Measurements from ENCODE around the gene SLC25A25. TPM values are rescaled to one million over a fixed set of nuclear protein-coding genes. Genes with fewer than 3 reads are reported as not detected.

SLC25A25 gene
- total RNA-seq, 6 experiments from 2014 or later, result 21.2 to 81.5 (median 53.3) TPM

DNA sequence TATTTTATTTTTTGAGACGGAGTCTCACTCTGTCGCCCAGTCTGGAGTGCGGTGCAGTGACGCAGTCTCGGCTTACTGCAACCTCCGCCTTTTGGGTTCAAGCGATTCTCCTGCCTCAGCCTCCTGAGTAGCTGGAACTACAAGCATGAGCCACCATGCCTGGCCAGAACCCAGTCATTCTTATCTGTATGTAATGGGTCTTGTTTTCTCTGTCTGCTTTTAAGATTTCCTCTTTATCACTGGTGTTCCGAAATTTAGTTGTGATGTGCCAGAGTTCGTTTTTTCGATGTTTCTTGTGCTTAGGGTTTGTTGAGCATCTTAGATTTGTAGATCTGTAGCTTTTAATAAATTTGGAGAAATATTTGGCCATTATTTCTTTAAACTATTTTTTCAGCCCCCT is 19.2 kb downstream of the SLC25A25 start:
- Histone ChIP-seq H3K4me1 (peaks cover 0 to 7% (median 0%) of the 10 kb centered on the region in 4 donors), H3K27ac (no peak overlapping the region), H3K27me3 (no peaks in the 10 kb centered on the region), H3K4me3 (no peak overlapping the region), H3K36me3 (no peaks in the 10 kb centered on the region), H3K9me3 (no peaks in the 10 kb centered on the region)
- DNase-seq (no peak), ATAC-seq (no peak)
- WGBS (ENCODE audit: insufficient coverage, low coverage, low lambda C conversion rate, missing lambda C conversion rate), result 85% methylated on average over 10 of the region's 10 CpGs
- intact Hi-C loops (cut with DNase I), result no loop called here
- TF ChIP-seq, protein P1, sequence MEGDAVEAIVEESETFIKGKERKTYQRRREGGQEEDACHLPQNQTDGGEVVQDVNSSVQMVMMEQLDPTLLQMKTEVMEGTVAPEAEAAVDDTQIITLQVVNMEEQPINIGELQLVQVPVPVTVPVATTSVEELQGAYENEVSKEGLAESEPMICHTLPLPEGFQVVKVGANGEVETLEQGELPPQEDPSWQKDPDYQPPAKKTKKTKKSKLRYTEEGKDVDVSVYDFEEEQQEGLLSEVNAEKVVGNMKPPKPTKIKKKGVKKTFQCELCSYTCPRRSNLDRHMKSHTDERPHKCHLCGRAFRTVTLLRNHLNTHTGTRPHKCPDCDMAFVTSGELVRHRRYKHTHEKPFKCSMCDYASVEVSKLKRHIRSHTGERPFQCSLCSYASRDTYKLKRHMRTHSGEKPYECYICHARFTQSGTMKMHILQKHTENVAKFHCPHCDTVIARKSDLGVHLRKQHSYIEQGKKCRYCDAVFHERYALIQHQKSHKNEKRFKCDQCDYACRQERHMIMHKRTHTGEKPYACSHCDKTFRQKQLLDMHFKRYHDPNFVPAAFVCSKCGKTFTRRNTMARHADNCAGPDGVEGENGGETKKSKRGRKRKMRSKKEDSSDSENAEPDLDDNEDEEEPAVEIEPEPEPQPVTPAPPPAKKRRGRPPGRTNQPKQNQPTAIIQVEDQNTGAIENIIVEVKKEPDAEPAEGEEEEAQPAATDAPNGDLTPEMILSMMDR (IDR thresholded peaks at IDR 0.05), result no peak
- TF ChIP-seq POLR2A (IDR thresholded peaks at IDR 0.05), result no peak

DNA sequence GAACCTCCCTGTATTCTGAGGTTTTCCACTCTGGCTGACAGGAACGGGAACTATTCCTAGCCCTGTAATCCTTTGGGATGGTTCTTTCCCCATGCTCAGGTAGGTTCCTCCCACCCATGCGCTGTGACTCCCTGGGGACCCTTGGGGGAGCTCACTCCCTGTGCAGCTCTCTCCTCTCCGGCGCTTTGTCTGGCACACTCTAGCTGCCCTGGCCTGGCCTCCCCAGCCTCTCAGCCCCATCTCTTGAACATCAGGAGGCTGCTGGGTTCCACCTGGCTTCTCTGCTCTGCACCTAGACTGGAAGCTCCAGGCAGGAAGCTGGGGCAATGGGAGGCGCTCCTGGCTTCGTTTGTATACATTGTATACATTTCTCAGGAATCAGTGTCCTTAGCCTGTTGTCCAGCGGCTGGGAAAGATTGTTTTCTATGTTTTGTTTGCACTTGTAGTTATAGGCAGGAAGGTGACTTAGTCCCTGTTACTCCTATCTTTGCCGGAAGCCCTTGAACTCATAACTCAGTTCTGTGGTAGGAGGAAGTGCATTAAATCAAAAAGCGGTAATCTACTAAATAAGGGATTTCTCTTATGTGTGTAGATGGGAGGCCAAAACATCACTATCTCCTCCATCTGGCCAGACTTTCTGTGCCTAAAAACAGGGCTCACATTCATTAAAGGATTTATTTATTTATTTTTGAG is 20.4 kb downstream of the SLC25A25 start:
- peak in 1 of 3 donors; percentile 46 for DNase-seq

DNA sequence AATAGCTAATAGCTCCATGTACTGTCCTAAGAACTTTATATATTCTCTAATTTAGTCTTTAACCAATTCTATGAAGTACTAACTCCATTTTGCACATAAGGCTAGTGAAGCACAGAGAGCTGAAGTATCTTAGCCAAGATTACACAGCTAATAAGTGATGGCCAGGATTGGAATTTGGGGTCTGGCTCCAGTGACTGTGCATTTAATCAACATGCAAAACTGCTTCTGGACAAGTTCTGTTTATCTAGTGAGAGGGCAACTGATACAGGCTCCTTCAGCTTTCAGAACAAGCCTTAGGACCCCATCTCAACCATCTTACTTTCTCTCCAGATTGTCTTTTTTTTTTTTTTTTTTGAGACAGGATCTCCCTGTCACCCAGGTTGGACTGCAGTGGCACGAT is 21.3 kb downstream of the SLC25A25 start:
- TF ChIP-seq POLR2A (IDR thresholded peaks at IDR 0.05), result no peak
- TF ChIP-seq, protein P1 (IDR thresholded peaks at IDR 0.05), result no peak
- Histone ChIP-seq H3K9me3 (no peaks in the 10 kb centered on the region), H3K27ac (no peak overlapping the region), H3K36me3 (no peaks in the 10 kb centered on the region), H3K27me3 (no peaks in the 10 kb centered on the region), H3K4me3 (no peak overlapping the region), H3K4me1 (peaks cover 0 to 17% (median 0%) of the 10 kb centered on the region in 4 donors)
- ATAC-seq (no peak), DNase-seq (no peak)
- intact Hi-C loops (cut with DNase I), result no loop called here
- WGBS (ENCODE audit: insufficient coverage, low coverage, low lambda C conversion rate, missing lambda C conversion rate), result no CpG with 5 or more reads among the region's 1 CpG

More for the DNA sequence above, 20.4 kb downstream of the SLC25A25 start:
- no peak overlapping the region for H3K4me3 ChIP-seq
- H3K9me3 ChIP-seq, result no peaks in the 10 kb centered on the region
- no peaks in the 10 kb centered on the region for H3K36me3 ChIP-seq
- H3K4me1 ChIP-seq, result peaks cover 0 to 15% (median 0%) of the 10 kb centered on the region in 4 donors
- intact Hi-C loops (cut with DNase I), result no loop called here
- no peaks in the 10 kb centered on the region for H3K27me3 ChIP-seq
- WGBS (ENCODE audit: insufficient coverage, low coverage, low lambda C conversion rate, missing lambda C conversion rate), result 67% methylated on average over 7 of the region's 9 CpGs
- H3K27ac ChIP-seq, result no peak overlapping the region
- peak in 3 of 4 donors; percentile 14 to 27 (median 17) for ATAC-seq
- TF ChIP-seq POLR2A (IDR thresholded peaks at IDR 0.05), result no peak
- TF ChIP-seq, protein P1 (IDR thresholded peaks at IDR 0.05), result no peak

DNA sequence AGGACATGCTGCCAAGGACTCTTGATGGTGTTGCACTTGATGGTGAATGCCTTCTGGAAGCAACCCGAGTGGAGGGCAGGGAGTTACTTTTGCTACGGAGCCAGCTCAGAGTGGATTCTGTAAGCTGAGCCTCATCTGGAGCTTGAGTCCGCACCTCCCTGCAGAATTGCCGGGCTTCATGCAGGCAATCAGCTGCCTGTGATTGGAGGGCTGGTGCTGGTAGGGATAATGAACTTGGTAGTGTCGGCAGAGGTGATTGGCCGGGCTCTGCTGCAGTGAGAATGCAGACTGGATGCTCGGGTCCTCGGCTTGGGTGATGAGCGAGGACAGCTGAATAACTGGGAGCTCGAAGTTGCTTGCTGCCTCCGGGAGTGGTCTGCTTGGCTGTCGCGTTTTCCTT is 23.1 kb downstream of the SLC25A25 start:
- Histone ChIP-seq H3K4me1 (peaks cover 0 to 30% (median 4%) of the 10 kb centered on the region in 4 donors), H3K27me3 (no peaks in the 10 kb centered on the region), H3K9me3 (no peaks in the 10 kb centered on the region), H3K4me3 (no peak overlapping the region), H3K27ac (no peak overlapping the region), H3K36me3 (no peaks in the 10 kb centered on the region)
- TF ChIP-seq, protein P1 (IDR thresholded peaks at IDR 0.05), result no peak
- TF ChIP-seq POLR2A (IDR thresholded peaks at IDR 0.05), result no peak
- WGBS (ENCODE audit: insufficient coverage, low coverage, low lambda C conversion rate, missing lambda C conversion rate), result 64% methylated on average over 6 of the region's 13 CpGs
- ATAC-seq (no peak), DNase-seq (no peak)
- intact Hi-C loops (cut with DNase I), result no loop called here

Measured in right lobe of liver (tissue), 6 donors.